T-helper 17 cell (primary cell): Measurements from ENCODE around the gene NKAPD1. TPM values are rescaled to one million over a fixed set of nuclear protein-coding genes. Genes with fewer than 3 reads are reported as not detected.
"Not testable (repeated sequence)": the region's sequence is repeated elsewhere in the genome, so short reads cannot be mapped to it uniquely, and the experiment has no call there.

Experiments
- ATAC-seq: fragments of 150-1000 bp; cut with Tn5 transposase; 2 replicates; pipeline ENCODE4 v1.10.0; 2021; ENCODE audit warnings: mild to moderate bottlenecking, moderate library complexity
- DNase-seq, 3 donors: peaks; one replicate each; pipeline versions ENCODE4 v3.0.0 to v3.0.0-alpha.2; 2020 to 2021
- H3K9me3 ChIP-seq: one replicate; pipeline ENCODE4 v1.7.0; 2013; ENCODE audit warnings: low read length, mild to moderate bottlenecking; ENCODE audit not compliant: control insufficient read depth, poor library complexity, severe bottlenecking
- H3K27ac Mint-ChIP-seq: one replicate; pipeline ENCODE4 v1.8.0; 2022; ENCODE audit warnings: mild to moderate bottlenecking, moderate library complexity, mixed read lengths
- H3K27me3 Mint-ChIP-seq: one replicate; pipeline ENCODE4 v1.8.0; 2022; ENCODE audit warnings: mixed read lengths
- H3K36me3 Mint-ChIP-seq: one replicate; pipeline ENCODE4 v1.8.0; 2022; ENCODE audit warnings: low read depth, mixed read lengths
- H3K4me1 Mint-ChIP-seq: one replicate; pipeline ENCODE4 v1.8.0; 2022; ENCODE audit warnings: mild to moderate bottlenecking, mixed read lengths
- H3K4me3 Mint-ChIP-seq: one replicate; pipeline ENCODE4 v1.8.0; 2022; ENCODE audit warnings: mild to moderate bottlenecking, moderate library complexity, mixed read lengths
- total RNA-seq, 4 donors: library from RNA in 2 of 4; stranded (reverse) in 2 of 4; gene quantifications; one replicate each; pipeline ENCODE4 v1.2.3 and lab custom pipeline; 2022 to 2026

The NKAPD1 gene
- total RNA-seq, 2 donors from 2014 or later, result 9.8 to 12.8 TPM

GRCh38 chr11:112049777-112050176 is 24.3 kb upstream of the NKAPD1 start:
- no peak for ATAC-seq
- no peaks in the 10 kb centered on the region for H3K9me3 ChIP-seq
- Mint-ChIP-seq H3K27ac (no peak overlapping the region), H3K36me3 (peaks cover 16% of the 10 kb centered on the region), H3K4me3 (no peak overlapping the region), H3K27me3 (no peaks in the 10 kb centered on the region), H3K4me1 (peaks cover 10% of the 10 kb centered on the region)
- DNase-seq, result no peak

- Mint-ChIP-seq H3K36me3 (peaks cover 16% of the 10 kb centered on the region), H3K4me3 (no peak overlapping the region), H3K4me1 (peaks cover 10% of the 10 kb centered on the region), H3K27ac (no peak overlapping the region), H3K27me3 (no peaks in the 10 kb centered on the region)
- no peak for ATAC-seq
- no peaks in the 10 kb centered on the region for H3K9me3 ChIP-seq
- DNase-seq, result no peak
Observed at GRCh38 chr11:112050721-112051120, 23.4 kb upstream of the NKAPD1 start.

- no peaks in the 10 kb centered on the region for H3K27me3 Mint-ChIP-seq
- H3K27ac Mint-ChIP-seq, result no peak overlapping the region
Observed at GRCh38 chr11:112051768-112052167, 22.3 kb upstream of the NKAPD1 start.

GRCh38 chr11:112057170-112057569 is 16.9 kb upstream of the NKAPD1 start:
- H3K36me3 Mint-ChIP-seq, result peaks cover 2% of the 10 kb centered on the region
- H3K27ac Mint-ChIP-seq, result no peak overlapping the region

More at GRCh38 chr11:112051768-112052167, 22.3 kb upstream of the NKAPD1 start:
- Mint-ChIP-seq H3K36me3 (peaks cover 9% of the 10 kb centered on the region), H3K4me1 (peaks cover 10% of the 10 kb centered on the region), H3K4me3 (no peak overlapping the region)
- DNase-seq (no peak), ATAC-seq (no peak)
- H3K9me3 ChIP-seq, result no peaks in the 10 kb centered on the region

GRCh38 chr11:112058103-112058502 is 16.0 kb upstream of the NKAPD1 start:
- Mint-ChIP-seq H3K27me3 (no peaks in the 10 kb centered on the region), H3K36me3 (peaks cover 2% of the 10 kb centered on the region), H3K4me3 (no peak overlapping the region), H3K4me1 (peaks cover 6% of the 10 kb centered on the region), H3K27ac (no peak overlapping the region)
- no peaks in the 10 kb centered on the region for H3K9me3 ChIP-seq
- DNase-seq, result no peak
- no peak for ATAC-seq

More at GRCh38 chr11:112057170-112057569, 16.9 kb upstream of the NKAPD1 start:
- H3K9me3 ChIP-seq, result no peaks in the 10 kb centered on the region
- ATAC-seq (no peak), DNase-seq (no peak)
- H3K27me3 Mint-ChIP-seq, result no peaks in the 10 kb centered on the region
- no peak overlapping the region for H3K4me3 Mint-ChIP-seq
- peaks cover 6% of the 10 kb centered on the region for H3K4me1 Mint-ChIP-seq

DNA sequence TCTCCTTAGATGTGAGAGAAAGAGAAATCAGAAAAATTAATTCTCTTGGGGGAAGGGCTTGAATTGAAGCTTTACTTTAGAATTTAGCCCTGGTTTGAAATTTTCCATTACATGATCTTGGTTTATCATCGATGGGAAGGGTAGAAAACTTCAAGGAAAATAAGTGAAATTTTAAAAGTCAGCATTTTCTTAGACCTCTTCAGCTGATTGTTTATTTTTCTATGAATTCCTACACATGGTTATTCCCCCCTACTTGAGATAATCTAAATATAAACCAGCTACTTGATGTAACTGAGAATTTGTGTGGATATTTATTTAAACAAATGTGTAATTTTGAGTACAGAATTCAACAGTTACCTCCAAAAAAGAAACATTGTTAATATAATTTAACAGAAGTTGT is 11.2 kb upstream of the NKAPD1 start:
- DNase-seq (no peak), ATAC-seq (no peak)
- no peak overlapping the region for H3K4me3 Mint-ChIP-seq
- peaks cover 2% of the 10 kb centered on the region for H3K36me3 Mint-ChIP-seq
- no peaks in the 10 kb centered on the region for H3K27me3 Mint-ChIP-seq
- no peak overlapping the region for H3K27ac Mint-ChIP-seq
- no peaks in the 10 kb centered on the region for H3K9me3 ChIP-seq
- no peaks in the 10 kb centered on the region for H3K4me1 Mint-ChIP-seq

DNA sequence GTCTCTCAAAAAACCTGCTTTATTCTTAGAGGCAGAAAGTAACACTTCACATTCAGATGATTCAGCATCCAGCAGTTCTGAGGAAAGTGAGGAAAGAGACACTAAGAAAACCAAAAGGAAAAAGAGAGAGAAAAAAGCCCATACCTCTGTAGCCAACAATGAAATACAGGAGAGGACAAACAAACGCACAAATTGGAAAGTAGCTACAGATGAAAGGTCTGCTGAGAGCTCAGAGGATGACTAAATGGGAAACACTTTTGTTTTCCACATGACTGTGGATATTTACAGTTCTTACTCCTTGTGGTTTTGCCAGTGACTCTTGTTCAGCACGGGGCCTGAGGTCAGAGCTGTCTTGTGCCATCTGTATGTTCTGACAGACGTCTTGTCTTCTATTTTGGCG is 8.6 kb downstream of the NKAPD1 start:
- Mint-ChIP-seq H3K36me3 (peaks cover 7% of the 10 kb centered on the region), H3K27me3 (no peaks in the 10 kb centered on the region), H3K27ac (peak overlapping the region; percentile 32), H3K4me3 (no peak overlapping the region), H3K4me1 (peaks cover 33% of the 10 kb centered on the region)
- H3K9me3 ChIP-seq, result no peaks in the 10 kb centered on the region
- DNase-seq (no peak), ATAC-seq (no peak)

GRCh38 chr11:112085822-112086421 is 11.8 kb downstream of the NKAPD1 start:
- H3K36me3 Mint-ChIP-seq, result peaks cover 15% of the 10 kb centered on the region
- ATAC-seq (peak; percentile 45), DNase-seq (no peak)
- H3K9me3 ChIP-seq, result no peaks in the 10 kb centered on the region
- H3K27me3 Mint-ChIP-seq, result no peaks in the 10 kb centered on the region
- H3K27ac Mint-ChIP-seq, result peak overlapping the region; percentile 92
- H3K4me1 Mint-ChIP-seq, result peaks cover 49% of the 10 kb centered on the region
- H3K4me3 Mint-ChIP-seq, result peak overlapping the region; percentile 91

GRCh38 chr11:112086422-112087191 is 12.5 kb downstream of the NKAPD1 start, which contains the start of the genes SDHD and TIMM8B:
TSS of gene SDHD (plus strand) at chr11:112086873. CDS start at chr11:112086908, 35 bp downstream.
TSS of gene TIMM8B (minus strand) at chr11:112086756. CDS start at chr11:112086723, 33 bp downstream.
- Mint-ChIP-seq H3K4me3 (peak within 1 kb of the TSS; percentile 91), H3K27me3 (no peaks in the 10 kb centered on the region), H3K27ac (peak within 1 kb of the TSS; percentile 92), H3K4me1 (peaks cover 52% of the 10 kb centered on the region), H3K36me3 (peaks cover 17% of the 10 kb centered on the region)
- peak; percentile 91 for ATAC-seq
- peak; percentile 92 to 95 (median 94) for DNase-seq
- H3K9me3 ChIP-seq, result no peaks in the 10 kb centered on the region

- ATAC-seq, result no peak
- peaks cover 17% of the 10 kb centered on the region for H3K36me3 Mint-ChIP-seq
- H3K4me1 Mint-ChIP-seq, result peaks cover 50% of the 10 kb centered on the region
Observed at GRCh38 chr11:112087212-112087611, 13.1 kb downstream of the NKAPD1 start.

DNA sequence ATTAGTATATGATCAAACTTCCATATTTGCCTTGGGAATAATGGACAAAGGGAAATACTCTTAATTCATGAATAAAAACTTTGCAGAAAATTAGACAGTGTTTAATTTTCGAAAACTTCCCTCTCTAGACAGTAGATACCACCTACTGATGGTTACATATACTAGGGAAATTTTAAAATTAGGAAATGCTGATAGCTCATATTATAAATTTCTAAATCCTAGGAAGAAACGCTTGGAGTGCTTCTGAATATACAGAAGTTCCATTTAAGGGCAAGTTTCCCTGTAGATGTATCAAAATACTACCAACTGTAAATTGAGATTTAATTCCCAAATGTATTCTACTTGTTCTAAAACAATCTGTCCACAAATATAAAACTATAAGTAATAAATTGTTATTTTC is 21.2 kb downstream of the NKAPD1 start:
- H3K4me3 Mint-ChIP-seq, H3K27me3 Mint-ChIP-seq, DNase-seq, H3K27ac Mint-ChIP-seq, ATAC-seq, H3K9me3 ChIP-seq: not testable (repeated sequence)
- Mint-ChIP-seq H3K36me3 (peaks cover 15% of the 10 kb centered on the region), H3K4me1 (peaks cover 17% of the 10 kb centered on the region)

More at GRCh38 chr11:112087212-112087611, 13.1 kb downstream of the NKAPD1 start:
- peak overlapping the region; percentile 91 for H3K4me3 Mint-ChIP-seq
- no peaks in the 10 kb centered on the region for H3K27me3 Mint-ChIP-seq
- no peaks in the 10 kb centered on the region for H3K9me3 ChIP-seq
- DNase-seq, result no peak
- H3K27ac Mint-ChIP-seq, result peak overlapping the region; percentile 92

- Mint-ChIP-seq H3K4me3 (no peak overlapping the region), H3K27ac (no peak overlapping the region), H3K27me3 (no peaks in the 10 kb centered on the region), H3K4me1 (peaks cover 17% of the 10 kb centered on the region), H3K36me3 (peaks cover 15% of the 10 kb centered on the region)
- no peak for DNase-seq
- no peak for ATAC-seq
- no peaks in the 10 kb centered on the region for H3K9me3 ChIP-seq
Observed at GRCh38 chr11:112096194-112096593, 22.1 kb downstream of the NKAPD1 start.

DNA sequence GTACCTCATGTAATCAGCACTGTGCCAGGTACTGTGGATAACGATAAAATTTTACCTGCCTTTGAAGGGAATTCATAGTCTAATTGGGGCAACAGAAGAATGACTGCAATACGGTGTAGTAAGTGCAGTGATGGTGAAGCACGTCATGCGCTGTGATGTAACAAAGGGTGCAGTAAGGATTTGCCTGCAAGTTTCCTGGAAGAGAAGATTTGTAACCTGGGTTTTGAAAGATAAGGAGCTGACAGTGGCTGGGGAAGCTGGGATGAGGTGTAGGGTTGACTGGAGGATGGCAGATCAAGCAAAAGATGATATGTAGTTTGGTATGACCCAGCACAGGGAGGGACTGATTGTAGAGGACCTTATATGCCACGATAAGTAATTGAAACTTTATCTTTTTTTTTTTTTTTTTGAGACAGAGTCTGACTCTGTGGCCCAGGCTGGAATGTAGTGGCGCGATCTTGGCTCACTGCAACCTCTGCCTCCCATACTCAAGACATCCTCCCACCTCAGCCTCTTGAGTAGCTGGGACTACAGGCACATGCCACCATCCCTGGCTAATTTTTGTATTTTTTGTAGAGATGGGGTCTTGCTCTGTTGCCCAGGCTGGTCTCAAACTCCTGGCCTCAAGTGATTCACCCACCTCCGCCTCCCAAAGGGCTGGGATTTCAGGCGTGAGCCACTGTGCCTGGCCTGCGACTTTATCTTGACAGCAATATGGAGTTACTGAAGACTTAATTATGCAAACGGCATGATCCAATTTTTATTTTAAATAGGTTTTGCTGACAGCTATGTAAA is 23.8 kb downstream of the NKAPD1 start:
- no peak for DNase-seq
- no peaks in the 10 kb centered on the region for H3K27me3 Mint-ChIP-seq
- H3K4me3 Mint-ChIP-seq, result no peak overlapping the region
- peaks cover 12% of the 10 kb centered on the region for H3K36me3 Mint-ChIP-seq
- peaks cover 13% of the 10 kb centered on the region for H3K4me1 Mint-ChIP-seq
- no peaks in the 10 kb centered on the region for H3K9me3 ChIP-seq
- no peak for ATAC-seq
- no peak overlapping the region for H3K27ac Mint-ChIP-seq
